OCI-LY3 (cell line): ENCODE results near the gene TAF11L14.
"Not testable (repeated sequence)": the region's sequence is repeated elsewhere in the genome, so short reads cannot be mapped to it uniquely, and the experiment has no call there.

Experiments
- H2AFZ ChIP-seq: fragments of 200-600, 300-600 bp; shearing (Covaris generic); 2 replicates; pipeline ENCODE4 v1.6.0; 2014; ENCODE audit warnings: antibody characterized with exemption, low read depth, low read length
- H3K27ac ChIP-seq: fragments of 200-600, 300-600 bp; sonication (generic); 2 replicates; pipeline ENCODE4 v1.5.1; 2014; ENCODE audit warnings: mild to moderate bottlenecking, low read length, moderate library complexity, mixed read lengths
- H3K27me3 ChIP-seq: fragments of 200-600, 300-600 bp; sonication (generic); 2 replicates; pipeline ENCODE4 v1.6.1; 2014; ENCODE audit warnings: low read depth, low read length, mixed read lengths
- H3K36me3 ChIP-seq: fragments of 200-600, 300-600 bp; sonication (generic); replicated peaks from 2 replicates; pipeline ENCODE3; 2014; ENCODE audit warnings: low read depth, low read length, mixed read lengths
- H3K4me1 ChIP-seq: fragments of 300-600, 200-600 bp; sonication (generic); 2 replicates; pipeline ENCODE4 v1.6.1; 2014; ENCODE audit warnings: low read length, mixed read lengths
- H3K4me2 ChIP-seq: fragments of 200-600, 300-600 bp; sonication (generic); 2 replicates; pipeline ENCODE4 v1.6.1; 2014; ENCODE audit warnings: low read length, mixed read lengths
- H3K4me3 ChIP-seq: fragments of 300-600, 200-600 bp; sonication (generic); 2 replicates; pipeline ENCODE4 v1.5.1; 2014; ENCODE audit warnings: antibody characterized with exemption, mild to moderate bottlenecking, low read length, moderate library complexity
- H3K79me2 ChIP-seq: fragments of 300-600, 200-600 bp; shearing (Covaris generic); 2 replicates; pipeline ENCODE4 v1.6.1; 2014; ENCODE audit warnings: mild to moderate bottlenecking, low read length, mixed read lengths
- H3K9ac ChIP-seq: fragments of 300-600, 200-600 bp; shearing (Covaris generic); 2 replicates; pipeline ENCODE4 v1.6.0; 2014; ENCODE audit warnings: mild to moderate bottlenecking, low read length, moderate library complexity
- H3K9me3 ChIP-seq: fragments of 200-600, 300-600 bp; shearing (Covaris generic); 2 replicates; pipeline ENCODE4 v1.6.1; 2014; ENCODE audit warnings: low read length, mixed read lengths; ENCODE audit not compliant: insufficient read depth
- H4K20me1 ChIP-seq: fragments of 200-600, 300-600 bp; sonication (generic); 2 replicates; pipeline ENCODE4 v1.6.1; 2016; ENCODE audit warnings: low read length, mixed read lengths; ENCODE audit not compliant: insufficient read depth
- EZH2phosphoT487 ChIP-seq: fragments of 200-600 bp; shearing (Covaris generic); IDR thresholded peaks from 2 replicates; pipeline ENCODE4 v1.6.1; 2018; ENCODE audit warnings: antibody characterized with exemption, mixed run types, low read depth
- TF ChIP-seq, protein P1 (sequence below): fragments of 200-600, 300-600 bp; sonication (generic); IDR thresholded peaks from 2 replicates; pipeline ENCODE4 v1.5.1; 2014; ENCODE audit warnings: antibody characterized with exemption, low read length, low read depth

The TAF11L14 gene

DNA sequence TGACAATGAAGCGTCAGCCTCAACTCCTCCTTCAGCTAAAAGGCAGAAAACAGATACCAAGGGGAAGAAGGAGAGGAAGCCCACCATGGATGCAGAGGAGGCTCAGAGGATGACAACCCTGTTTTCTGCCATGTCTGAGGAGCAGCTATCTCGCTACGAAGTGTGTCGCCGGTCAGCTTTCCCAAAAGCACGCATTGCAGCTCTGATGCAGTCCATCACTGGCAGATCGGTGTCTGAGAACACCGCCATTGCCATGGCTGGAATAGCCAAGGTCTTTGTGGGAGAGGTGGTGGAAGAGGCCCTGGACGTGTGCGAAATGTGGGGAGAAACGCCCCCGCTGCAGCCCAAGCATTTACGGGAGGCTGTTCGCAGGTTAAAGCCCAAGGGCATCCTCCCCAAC is 29.3 kb upstream of the TAF11L14 start:
- Histone ChIP-seq H3K4me3 (no peak overlapping the region), H4K20me1 (no peaks in the 10 kb centered on the region), H3K27me3 (no peaks in the 10 kb centered on the region), H3K4me2 (no peak overlapping the region), H3K4me1 (no peaks in the 10 kb centered on the region), H3K36me3 (no peaks in the 10 kb centered on the region), H2AFZ (no peak overlapping the region), H3K27ac (no peak overlapping the region), H3K9me3 (no peaks in the 10 kb centered on the region), H3K79me2 (no peaks in the 10 kb centered on the region), H3K9ac (no peak overlapping the region)
- TF ChIP-seq EZH2phosphoT487: no peak
- TF ChIP-seq, protein P1, sequence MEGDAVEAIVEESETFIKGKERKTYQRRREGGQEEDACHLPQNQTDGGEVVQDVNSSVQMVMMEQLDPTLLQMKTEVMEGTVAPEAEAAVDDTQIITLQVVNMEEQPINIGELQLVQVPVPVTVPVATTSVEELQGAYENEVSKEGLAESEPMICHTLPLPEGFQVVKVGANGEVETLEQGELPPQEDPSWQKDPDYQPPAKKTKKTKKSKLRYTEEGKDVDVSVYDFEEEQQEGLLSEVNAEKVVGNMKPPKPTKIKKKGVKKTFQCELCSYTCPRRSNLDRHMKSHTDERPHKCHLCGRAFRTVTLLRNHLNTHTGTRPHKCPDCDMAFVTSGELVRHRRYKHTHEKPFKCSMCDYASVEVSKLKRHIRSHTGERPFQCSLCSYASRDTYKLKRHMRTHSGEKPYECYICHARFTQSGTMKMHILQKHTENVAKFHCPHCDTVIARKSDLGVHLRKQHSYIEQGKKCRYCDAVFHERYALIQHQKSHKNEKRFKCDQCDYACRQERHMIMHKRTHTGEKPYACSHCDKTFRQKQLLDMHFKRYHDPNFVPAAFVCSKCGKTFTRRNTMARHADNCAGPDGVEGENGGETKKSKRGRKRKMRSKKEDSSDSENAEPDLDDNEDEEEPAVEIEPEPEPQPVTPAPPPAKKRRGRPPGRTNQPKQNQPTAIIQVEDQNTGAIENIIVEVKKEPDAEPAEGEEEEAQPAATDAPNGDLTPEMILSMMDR: no peak

DNA sequence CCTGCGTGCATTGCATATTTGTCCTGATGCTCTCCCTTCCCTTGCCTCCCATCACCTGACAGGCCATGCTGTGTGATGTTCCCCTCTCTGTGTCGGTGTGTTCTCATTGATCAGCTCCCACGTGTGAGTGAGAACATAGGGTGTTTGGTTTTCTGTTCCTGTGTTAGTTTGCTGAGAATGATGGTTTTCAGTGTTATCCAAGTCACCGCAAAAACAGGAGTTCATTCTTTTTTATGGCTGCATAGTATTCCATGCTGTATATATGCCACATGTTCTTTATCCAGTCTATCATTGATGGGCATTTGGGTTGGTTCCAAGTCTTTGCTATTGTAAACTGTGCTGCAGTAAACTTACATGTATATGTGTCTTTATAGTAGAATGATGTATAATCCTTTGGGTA is 26.8 kb upstream of the TAF11L14 start:
- H3K4me1 ChIP-seq, H2AFZ ChIP-seq, H3K79me2 ChIP-seq, H3K4me3 ChIP-seq, H3K27me3 ChIP-seq, H3K9me3 ChIP-seq, H3K36me3 ChIP-seq, H3K27ac ChIP-seq, H4K20me1 ChIP-seq, H3K4me2 ChIP-seq, H3K9ac ChIP-seq: not testable (repeated sequence)

DNA sequence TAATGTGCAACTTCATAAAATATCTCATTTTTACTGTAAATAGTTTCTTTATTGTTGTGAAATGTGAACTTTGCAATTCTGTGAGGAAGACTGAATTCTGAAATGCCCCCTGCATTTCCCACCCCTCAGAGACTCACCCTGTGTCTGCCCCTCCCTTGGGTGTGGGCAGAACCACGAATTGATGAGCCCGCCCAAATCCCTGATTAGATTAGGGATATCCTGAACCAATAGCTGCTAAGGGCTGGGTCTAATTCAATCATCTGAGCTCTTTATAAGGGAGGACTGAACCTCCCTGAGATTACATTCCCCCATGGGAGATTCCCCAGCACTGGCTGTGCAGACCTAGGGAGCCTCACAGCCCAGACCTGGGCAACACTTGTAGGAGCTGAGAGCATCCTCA is 24.2 kb upstream of the TAF11L14 start, which contains the start of gene TAF11L12:
TAF11L12 (plus strand) TSS at position 301 of the 400 bp plus-strand sequence.
- not testable (repeated sequence) for H3K79me2 ChIP-seq, H2AFZ ChIP-seq, H3K4me3 ChIP-seq, H3K9me3 ChIP-seq, H3K4me1 ChIP-seq, H4K20me1 ChIP-seq, H3K36me3 ChIP-seq, H3K27ac ChIP-seq, H3K9ac ChIP-seq, H3K27me3 ChIP-seq, H3K4me2 ChIP-seq

DNA sequence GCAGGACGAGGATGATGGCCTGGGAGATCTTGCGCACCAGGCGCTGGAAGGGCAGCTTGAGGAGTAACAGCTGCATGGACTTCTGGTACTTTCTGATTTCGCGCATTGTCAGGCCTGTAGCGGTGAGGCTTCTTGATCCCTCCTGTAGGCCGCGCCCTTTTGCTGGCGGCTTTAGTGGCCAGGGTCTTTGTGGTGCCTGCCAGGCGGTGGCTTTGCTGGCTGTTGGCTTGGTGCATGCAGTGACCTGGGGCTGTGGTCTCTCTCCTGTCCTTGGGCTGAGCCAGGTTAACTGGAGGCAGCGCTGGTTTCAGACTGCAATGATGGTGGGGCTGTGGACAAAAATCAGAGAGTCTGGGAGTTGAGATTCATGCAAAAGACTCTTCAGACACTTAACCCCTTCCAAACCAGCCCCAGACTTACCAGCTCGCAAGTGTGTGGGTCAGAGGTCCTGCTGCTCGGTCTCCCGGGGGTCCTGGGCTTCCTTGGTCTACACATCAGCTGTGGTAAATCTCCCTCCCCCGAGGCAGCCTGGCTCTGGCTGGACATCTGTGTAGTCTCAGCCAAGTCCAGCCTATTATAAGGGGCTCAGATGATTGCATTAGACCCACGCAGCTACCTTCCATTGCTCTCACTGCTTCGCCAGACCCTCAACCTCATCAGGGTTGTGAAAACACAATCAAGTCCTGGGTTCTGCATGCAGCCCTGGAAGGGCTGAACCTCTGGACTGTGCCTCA is 19.2 kb upstream of the TAF11L14 start:
- no peaks in the 10 kb centered on the region for H4K20me1 ChIP-seq
- H3K36me3 ChIP-seq: no peaks in the 10 kb centered on the region
- H2AFZ ChIP-seq: no peak overlapping the region
- H3K27me3 ChIP-seq: no peaks in the 10 kb centered on the region
- H3K27ac ChIP-seq: no peak overlapping the region
- H3K4me2 ChIP-seq: no peak overlapping the region
- H3K79me2 ChIP-seq: no peaks in the 10 kb centered on the region
- TF ChIP-seq EZH2phosphoT487: no peak
- TF ChIP-seq, protein P1: no peak
- H3K4me3 ChIP-seq: no peak overlapping the region
- H3K9me3 ChIP-seq: no peaks in the 10 kb centered on the region
- H3K4me1 ChIP-seq: no peaks in the 10 kb centered on the region
- no peak overlapping the region for H3K9ac ChIP-seq

DNA sequence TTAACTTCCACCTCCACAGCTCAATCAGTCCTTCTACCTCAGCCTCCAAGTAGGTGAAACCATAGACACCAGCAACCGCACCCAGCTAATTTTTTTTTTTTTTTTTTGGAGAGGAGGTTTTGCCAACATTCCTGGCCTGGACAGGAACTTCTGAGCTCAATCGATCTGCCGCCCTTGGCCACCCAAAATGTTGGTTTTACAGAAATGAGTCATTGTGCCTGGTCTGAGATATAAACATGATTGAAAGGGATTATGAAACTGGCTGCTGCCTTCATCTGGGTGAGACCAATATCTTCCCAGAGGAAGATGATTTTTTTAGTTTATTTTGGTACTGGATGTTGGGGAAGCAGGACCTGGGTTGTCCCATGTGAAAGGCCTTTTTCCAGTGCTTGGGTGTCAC is 14.9 kb upstream of the TAF11L14 start:
- H3K4me3 ChIP-seq: no peak overlapping the region
- H2AFZ ChIP-seq: no peak overlapping the region
- no peaks in the 10 kb centered on the region for H3K9me3 ChIP-seq
- no peak overlapping the region for H3K27ac ChIP-seq
- H3K4me1 ChIP-seq: no peaks in the 10 kb centered on the region
- H3K79me2 ChIP-seq: no peaks in the 10 kb centered on the region
- H3K27me3 ChIP-seq: no peaks in the 10 kb centered on the region
- no peaks in the 10 kb centered on the region for H4K20me1 ChIP-seq
- no peaks in the 10 kb centered on the region for H3K36me3 ChIP-seq
- no peak for TF ChIP-seq EZH2phosphoT487
- H3K4me2 ChIP-seq: no peak overlapping the region
- H3K9ac ChIP-seq: no peak overlapping the region
